Activated CD4-positive, alpha-beta T cell treated with anti-CD3 and anti-CD28 coated beads, Interleukin-2, amount 10 ng/mL, durations not matched to agents 7 days and 5 days (primary cell): Measurements from ENCODE around the gene CDK5RAP2. TPM values are rescaled to one million over a fixed set of nuclear protein-coding genes. Genes with fewer than 3 reads are reported as not detected.
"Not testable (repeated sequence)": the region's sequence is repeated elsewhere in the genome, so short reads cannot be mapped to it uniquely, and the experiment has no call there.

Experiments
- CTCF ChIA-PET: fragments of 350-600 bp; sonication (Branson Sonifier 250); formaldehyde crosslinking; loops from one replicate; lab custom pipeline; 2021; ENCODE audit warnings: antibody characterized with exemption; lab: Charles Lee
- POLR2A ChIA-PET: fragments of 350-600 bp; sonication (Branson Sonifier 250); formaldehyde crosslinking; loops from one replicate; lab custom pipeline; 2021; ENCODE audit warnings: antibody characterized with exemption; lab: Charles Lee
- DNase-seq: peaks from one replicate; pipeline ENCODE4 v3.0.0-alpha.2; 2020
- H3K27ac Mint-ChIP-seq: one replicate; pipeline ENCODE4 v1.8.0; 2021; ENCODE audit warnings: mild to moderate bottlenecking, moderate library complexity, mixed read lengths
- H3K27me3 Mint-ChIP-seq: one replicate; pipeline ENCODE4 v1.8.0; 2021; ENCODE audit warnings: mixed read lengths
- H3K36me3 Mint-ChIP-seq: one replicate; pipeline ENCODE4 v1.8.0; 2021; ENCODE audit warnings: low read depth, mixed read lengths
- H3K4me1 Mint-ChIP-seq: one replicate; pipeline ENCODE4 v1.8.0; 2021; ENCODE audit warnings: mixed read lengths
- H3K4me3 Mint-ChIP-seq: one replicate; pipeline ENCODE4 v1.8.0; 2021; ENCODE audit warnings: mild to moderate bottlenecking, moderate library complexity, mixed read lengths
- H3K9me3 Mint-ChIP-seq: one replicate; pipeline ENCODE4 v1.8.0; 2021; ENCODE audit warnings: mixed read lengths
- total RNA-seq, 2 experiments: library from RNA; stranded (reverse); gene quantifications; one replicate each; pipeline ENCODE4 v1.2.3, GENCODE V29; 2021

Gene CDK5RAP2
- total RNA-seq, 2 experiments from 2014 or later = 103 to 105 TPM

GRCh38 chr9:120557205-120557604 is 22.8 kb downstream of the CDK5RAP2 start:
- no peak overlapping the region for H3K4me3 Mint-ChIP-seq
- peaks cover 4% of the 10 kb centered on the region for H3K4me1 Mint-ChIP-seq
- ChIA-PET POLR2A (no interaction called here), CTCF (interaction anchor here (2.7 kb wide), 1 partner anchor 11 kb away, joined by 7 read pairs; no protein-coding TSS in a partner anchor)
- no peak overlapping the region for H3K27ac Mint-ChIP-seq
- H3K9me3 Mint-ChIP-seq = no peaks in the 10 kb centered on the region
- no peaks in the 10 kb centered on the region for H3K27me3 Mint-ChIP-seq
- DNase-seq = no peak
- H3K36me3 Mint-ChIP-seq = peaks cover 46% of the 10 kb centered on the region

DNA sequence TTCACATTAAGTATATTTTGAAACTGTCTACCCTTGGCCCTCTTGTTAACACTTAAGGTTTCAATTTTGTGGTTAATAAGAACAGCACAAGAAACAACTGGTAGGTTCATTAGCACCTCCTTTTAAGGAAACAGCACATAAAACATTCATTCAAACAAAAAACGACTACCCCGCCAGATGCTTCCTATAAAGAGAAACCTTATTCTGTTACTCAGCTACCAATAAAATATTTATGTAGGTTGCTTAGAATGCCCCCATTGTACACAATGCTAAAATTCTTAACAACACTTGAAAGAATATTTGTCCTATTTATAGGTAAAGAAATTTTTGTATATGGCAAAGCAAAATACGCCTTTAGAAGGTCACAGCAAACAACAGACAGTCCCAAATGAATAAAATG is 23.2 kb downstream of the CDK5RAP2 start:
- peaks cover 4% of the 10 kb centered on the region for H3K4me1 Mint-ChIP-seq

DNA sequence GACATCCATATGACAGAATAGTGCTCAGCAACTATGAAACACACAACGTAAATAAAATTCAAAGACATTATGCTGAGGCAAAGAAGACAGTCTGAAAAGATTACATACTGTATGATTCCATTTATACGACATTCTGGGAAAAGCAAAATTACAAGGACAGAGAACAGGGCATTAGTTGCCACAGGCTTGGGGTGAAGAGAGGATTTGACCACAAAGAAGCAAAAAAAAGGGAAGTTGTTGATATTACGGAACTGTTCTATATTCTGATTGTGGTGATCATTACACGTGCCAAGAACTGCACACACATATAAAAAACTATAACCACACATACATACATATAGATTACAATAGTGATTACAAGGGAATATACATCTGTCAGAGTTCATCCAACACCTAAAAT is 24.1 kb downstream of the CDK5RAP2 start:
- Mint-ChIP-seq H3K4me1 (peaks cover 4% of the 10 kb centered on the region), H3K27me3 (no peaks in the 10 kb centered on the region), H3K9me3 (no peaks in the 10 kb centered on the region), H3K4me3 (no peak overlapping the region), H3K36me3 (peaks cover 51% of the 10 kb centered on the region), H3K27ac (no peak overlapping the region)
- no peak for DNase-seq
- CTCF ChIA-PET = no interaction called here
- POLR2A ChIA-PET = interaction anchor here (0.7 kb wide), 1 partner anchor 60 kb away, joined by 3 read pairs; no protein-coding TSS in a partner anchor

More for the DNA sequence above, 23.2 kb downstream of the CDK5RAP2 start:
- H3K27ac Mint-ChIP-seq = no peak overlapping the region
- H3K36me3 Mint-ChIP-seq = peaks cover 44% of the 10 kb centered on the region
- H3K9me3 Mint-ChIP-seq = no peaks in the 10 kb centered on the region
- no peak overlapping the region for H3K4me3 Mint-ChIP-seq
- no peak for DNase-seq
- CTCF ChIA-PET = interaction anchor here (2.7 kb wide), 1 partner anchor 10 kb away, joined by 7 read pairs; no protein-coding TSS in a partner anchor
- POLR2A ChIA-PET = no interaction called here
- H3K27me3 Mint-ChIP-seq = no peaks in the 10 kb centered on the region

- H3K9me3 Mint-ChIP-seq, H3K4me1 Mint-ChIP-seq, CTCF ChIA-PET, H3K27ac Mint-ChIP-seq, H3K27me3 Mint-ChIP-seq, DNase-seq, H3K4me3 Mint-ChIP-seq, POLR2A ChIA-PET: not testable (repeated sequence)
- peaks cover 64% of the 10 kb centered on the region for H3K36me3 Mint-ChIP-seq
These were observed 27.7 kb downstream of the CDK5RAP2 start for GRCh38 chr9:120552210-120552704.

- Mint-ChIP-seq H3K36me3 (peaks cover 65% of the 10 kb centered on the region), H3K4me1 (no peaks in the 10 kb centered on the region)
These were observed 34.0 kb downstream of the CDK5RAP2 start for GRCh38 chr9:120545701-120546550.

DNA sequence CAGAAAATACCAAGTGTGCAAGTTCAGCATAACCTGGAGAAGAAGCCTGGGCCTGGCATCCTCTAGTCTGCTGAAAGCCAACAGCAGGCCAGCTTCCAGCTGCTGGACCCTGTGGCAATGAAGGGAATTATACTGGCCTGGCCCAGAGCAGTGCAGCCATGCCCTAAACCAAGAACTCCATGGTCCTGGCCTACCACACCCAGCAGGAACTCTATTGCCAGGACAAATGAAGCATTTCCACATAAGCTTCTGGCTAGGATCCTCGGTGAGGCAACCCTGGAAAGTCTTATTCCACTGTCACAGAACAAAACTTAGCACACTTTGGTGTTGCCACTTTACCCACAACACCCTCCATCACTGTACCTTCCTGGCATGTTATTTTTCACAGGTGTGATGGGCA is 35.5 kb downstream of the CDK5RAP2 start:
- Mint-ChIP-seq H3K9me3 (no peaks in the 10 kb centered on the region), H3K27me3 (no peaks in the 10 kb centered on the region), H3K36me3 (peaks cover 63% of the 10 kb centered on the region), H3K27ac (no peak overlapping the region), H3K4me3 (no peak overlapping the region), H3K4me1 (no peaks in the 10 kb centered on the region)
- CTCF ChIA-PET = no interaction called here
- POLR2A ChIA-PET = no interaction called here
- DNase-seq = no peak

More at GRCh38 chr9:120545701-120546550, 34.0 kb downstream of the CDK5RAP2 start:
- H3K27ac Mint-ChIP-seq = no peak overlapping the region
- no peaks in the 10 kb centered on the region for H3K9me3 Mint-ChIP-seq
- no peak overlapping the region for H3K4me3 Mint-ChIP-seq
- ChIA-PET CTCF (interaction anchor here (0.6 to 2.3 kb wide), 4 partner anchors 12 to 144 kb away, joined by 3 to 7 read pairs (median 3); no protein-coding TSS in a partner anchor), POLR2A (no interaction called here)
- no peak for DNase-seq
- H3K27me3 Mint-ChIP-seq = no peaks in the 10 kb centered on the region

- Mint-ChIP-seq H3K4me3 (no peak overlapping the region), H3K27me3 (no peaks in the 10 kb centered on the region), H3K36me3 (peaks cover 55% of the 10 kb centered on the region), H3K9me3 (no peaks in the 10 kb centered on the region), H3K27ac (no peak overlapping the region), H3K4me1 (no peaks in the 10 kb centered on the region)
- DNase-seq = no peak
- ChIA-PET POLR2A (no interaction called here), CTCF (interaction anchor here (1.0 to 1.5 kb wide), 4 partner anchors 8 to 22 kb away, joined by 3 to 4 read pairs (median 3); no protein-coding TSS in a partner anchor)
These were observed 37.1 kb downstream of the CDK5RAP2 start for GRCh38 chr9:120542701-120543490.

DNA sequence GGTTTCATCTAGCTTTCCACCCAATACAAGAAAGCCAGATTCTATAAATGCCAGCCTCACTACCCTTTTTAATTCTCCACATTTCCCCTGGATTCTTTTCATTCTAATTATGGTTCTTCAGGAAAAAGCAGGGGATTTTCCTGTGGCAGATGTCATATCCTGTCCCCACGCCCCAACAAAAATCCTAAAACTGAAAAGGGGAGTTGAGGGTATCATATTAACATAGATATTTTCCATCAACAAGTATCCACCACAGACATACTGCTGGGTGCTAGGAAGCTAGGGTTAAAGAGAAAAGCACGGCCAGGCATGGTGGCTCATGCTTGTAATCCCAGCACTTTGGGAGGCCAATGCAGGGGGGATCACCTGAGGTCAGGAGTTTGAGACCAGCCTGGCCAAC is 38.0 kb downstream of the CDK5RAP2 start:
- Mint-ChIP-seq H3K36me3 (peaks cover 56% of the 10 kb centered on the region), H3K27me3 (no peaks in the 10 kb centered on the region), H3K9me3 (no peaks in the 10 kb centered on the region), H3K4me1 (no peaks in the 10 kb centered on the region), H3K4me3 (no peak overlapping the region), H3K27ac (no peak overlapping the region)
- no peak for DNase-seq
- ChIA-PET CTCF (interaction anchor here (0.6 to 1.5 kb wide), 3 partner anchors 16 to 1340 kb away, joined by 3 read pairs; no protein-coding TSS in a partner anchor), POLR2A (no interaction called here)

GRCh38 chr9:120539951-120540350 is 40.0 kb downstream of the CDK5RAP2 start:
- POLR2A ChIA-PET = no interaction called here
- DNase-seq = no peak
- H3K36me3 Mint-ChIP-seq = peaks cover 60% of the 10 kb centered on the region
- no peaks in the 10 kb centered on the region for H3K27me3 Mint-ChIP-seq
- H3K4me1 Mint-ChIP-seq = no peaks in the 10 kb centered on the region
- H3K4me3 Mint-ChIP-seq = no peak overlapping the region
- CTCF ChIA-PET = interaction anchor here (0.6 to 1.0 kb wide), 2 partner anchors 8 to 10 kb away, joined by 3 read pairs; no protein-coding TSS in a partner anchor
- H3K9me3 Mint-ChIP-seq = no peaks in the 10 kb centered on the region
- H3K27ac Mint-ChIP-seq = no peak overlapping the region

GRCh38 chr9:120538339-120538738 is 41.6 kb downstream of the CDK5RAP2 start:
- ChIA-PET CTCF (interaction anchor here (1.2 kb wide), 1 partner anchor 12 kb away, joined by 3 read pairs; no protein-coding TSS in a partner anchor), POLR2A (no interaction called here)
- no peak for DNase-seq
- no peaks in the 10 kb centered on the region for H3K27me3 Mint-ChIP-seq
- peaks cover 60% of the 10 kb centered on the region for H3K36me3 Mint-ChIP-seq
- H3K27ac Mint-ChIP-seq = no peak overlapping the region
- peaks cover under 1% of the 10 kb centered on the region for H3K4me1 Mint-ChIP-seq
- no peak overlapping the region for H3K4me3 Mint-ChIP-seq
- no peaks in the 10 kb centered on the region for H3K9me3 Mint-ChIP-seq

- Mint-ChIP-seq H3K4me1 (peaks cover 11% of the 10 kb centered on the region), H3K36me3 (peaks cover 63% of the 10 kb centered on the region), H3K27me3 (no peaks in the 10 kb centered on the region), H3K9me3 (no peaks in the 10 kb centered on the region), H3K4me3 (no peak overlapping the region), H3K27ac (no peak overlapping the region)
- POLR2A ChIA-PET = no interaction called here
- CTCF ChIA-PET = interaction anchor here (1.2 kb wide), 1 partner anchor 10 kb away, joined by 3 read pairs; no protein-coding TSS in a partner anchor
- DNase-seq = no peak
These were observed 42.9 kb downstream of the CDK5RAP2 start for GRCh38 chr9:120536949-120537640.

DNA sequence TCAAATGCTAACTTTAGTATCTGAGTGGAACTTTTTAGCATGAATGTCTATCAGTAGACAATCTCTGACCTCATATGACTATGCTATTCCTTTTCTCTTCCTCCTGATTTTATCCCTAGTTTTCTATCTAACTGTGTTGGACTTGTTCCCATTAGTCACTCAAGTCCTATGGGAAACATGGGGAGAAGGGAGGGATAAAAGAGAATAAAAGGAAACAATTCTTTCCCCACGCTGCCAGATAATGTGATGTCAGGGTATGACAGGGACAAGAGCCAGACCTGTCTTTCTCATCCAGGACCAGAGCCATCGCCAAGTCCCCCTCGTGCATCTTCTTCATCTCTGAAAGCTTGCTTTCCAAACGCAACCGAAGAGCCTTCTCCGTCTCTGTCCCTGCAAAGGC is 43.9 kb downstream of the CDK5RAP2 start:
- DNase-seq = no peak
- no peak overlapping the region for H3K27ac Mint-ChIP-seq
- ChIA-PET POLR2A (no interaction called here), CTCF (no interaction called here)
- H3K9me3 Mint-ChIP-seq = no peaks in the 10 kb centered on the region
- no peak overlapping the region for H3K4me3 Mint-ChIP-seq
- H3K27me3 Mint-ChIP-seq = no peaks in the 10 kb centered on the region
- H3K4me1 Mint-ChIP-seq = peaks cover 11% of the 10 kb centered on the region
- H3K36me3 Mint-ChIP-seq = peaks cover 63% of the 10 kb centered on the region
